ENCODE data around the gene PIM2.

DNA sequence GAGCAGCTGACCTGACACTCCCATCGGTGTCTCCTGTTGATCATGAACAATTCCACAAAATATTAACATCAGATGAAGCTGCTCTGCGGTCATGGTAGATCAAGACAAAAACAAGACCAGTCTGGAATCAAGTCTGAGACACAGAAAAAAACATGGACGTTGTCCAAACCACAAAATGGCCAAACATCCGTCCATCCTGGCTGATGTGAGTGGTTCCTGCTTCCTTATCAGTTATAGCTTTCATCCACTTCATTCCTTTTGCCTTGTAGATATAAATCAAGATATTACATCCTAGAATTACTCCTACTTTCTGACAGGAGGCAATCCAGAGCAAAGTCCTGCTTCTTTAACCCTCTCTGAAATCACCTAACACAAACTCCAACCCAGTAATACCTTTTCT lies 54.6 kb downstream of the PIM2 start:
- no peak for TF ChIP-seq EZH2 (optimal IDR thresholded peaks at IDR 0.05; ENCODE audit: low read depth, low read length)
- TF ChIP-seq, protein P1, sequence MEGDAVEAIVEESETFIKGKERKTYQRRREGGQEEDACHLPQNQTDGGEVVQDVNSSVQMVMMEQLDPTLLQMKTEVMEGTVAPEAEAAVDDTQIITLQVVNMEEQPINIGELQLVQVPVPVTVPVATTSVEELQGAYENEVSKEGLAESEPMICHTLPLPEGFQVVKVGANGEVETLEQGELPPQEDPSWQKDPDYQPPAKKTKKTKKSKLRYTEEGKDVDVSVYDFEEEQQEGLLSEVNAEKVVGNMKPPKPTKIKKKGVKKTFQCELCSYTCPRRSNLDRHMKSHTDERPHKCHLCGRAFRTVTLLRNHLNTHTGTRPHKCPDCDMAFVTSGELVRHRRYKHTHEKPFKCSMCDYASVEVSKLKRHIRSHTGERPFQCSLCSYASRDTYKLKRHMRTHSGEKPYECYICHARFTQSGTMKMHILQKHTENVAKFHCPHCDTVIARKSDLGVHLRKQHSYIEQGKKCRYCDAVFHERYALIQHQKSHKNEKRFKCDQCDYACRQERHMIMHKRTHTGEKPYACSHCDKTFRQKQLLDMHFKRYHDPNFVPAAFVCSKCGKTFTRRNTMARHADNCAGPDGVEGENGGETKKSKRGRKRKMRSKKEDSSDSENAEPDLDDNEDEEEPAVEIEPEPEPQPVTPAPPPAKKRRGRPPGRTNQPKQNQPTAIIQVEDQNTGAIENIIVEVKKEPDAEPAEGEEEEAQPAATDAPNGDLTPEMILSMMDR (IDR thresholded peaks at IDR 0.05; ENCODE audit: low read length), result no peak

All from MM.1S (cell line).